Neural progenitor cell (in vitro differentiated cells): ENCODE measurements around the gene LRRC8D. TPM values are rescaled to one million over a fixed set of nuclear protein-coding genes. Genes with fewer than 3 reads are reported as not detected.

Experiments used
- DNase-seq: peaks from one replicate; pipeline ENCODE4 v3.0.0-alpha.2; 2016; ENCODE audit warnings: low spot score
- H2AFZ ChIP-seq: fragments of 200-600 bp; sonication (generic); replicated peaks from 2 replicates; pipeline ENCODE4 v1.6.1; 2016; ENCODE audit warnings: antibody characterized with exemption
- H3F3A ChIP-seq: fragments of 200-600 bp; sonication (generic); 2 replicates; pipeline ENCODE4 v1.6.1; 2016; ENCODE audit warnings: antibody characterized with exemption, low read depth
- H3K27ac ChIP-seq: fragments of 200-600 bp; sonication (generic); 2 replicates; pipeline ENCODE4 v1.5.1; 2016; ENCODE audit warnings: mild to moderate bottlenecking
- H3K27me3 ChIP-seq: fragments of 200-600 bp; sonication (generic); 2 replicates; pipeline ENCODE4 v1.6.1; 2016; ENCODE audit warnings: mild to moderate bottlenecking, moderate library complexity
- H3K36me3 ChIP-seq: fragments of 200-600 bp; sonication (generic); 2 replicates; pipeline ENCODE4 v1.5.1; 2016
- H3K4me1 ChIP-seq: fragments of 200-600 bp; sonication (generic); 2 replicates; pipeline ENCODE4 v1.6.1; 2016; ENCODE audit warnings: mixed run types
- H3K4me2 ChIP-seq: fragments of 200-600 bp; sonication (generic); 2 replicates; pipeline ENCODE4 v1.6.1; 2016
- H3K4me3 ChIP-seq: fragments of 200-600 bp; sonication (generic); 2 replicates; pipeline ENCODE4 v1.5.1; 2016
- H3K79me2 ChIP-seq: fragments of 200-600 bp; sonication (generic); 2 replicates; pipeline ENCODE4 v1.6.1; 2016; ENCODE audit warnings: low read depth
- H3K9ac ChIP-seq: fragments of 200-600 bp; sonication (generic); 2 replicates; pipeline ENCODE4 v1.6.1; 2016
- H3K9me3 ChIP-seq: fragments of 200-600 bp; sonication (generic); 2 replicates; pipeline ENCODE4 v1.5.1; 2016; ENCODE audit warnings: low read depth
- H4K20me1 ChIP-seq: fragments of 200-600 bp; sonication (generic); 2 replicates; pipeline ENCODE4 v1.6.1; 2016; ENCODE audit warnings: low read depth
- H3K27ac Mint-ChIP-seq: 3 replicates; pipeline ENCODE4 v1.8.0; 2021; ENCODE audit warnings: mixed read lengths
- H3K27me3 Mint-ChIP-seq: 2 replicates; pipeline ENCODE4 v1.8.0; 2022; ENCODE audit warnings: low read depth, mild to moderate bottlenecking, inconsistent platforms, moderate library complexity, mixed read lengths; ENCODE audit not compliant: insufficient read depth
- H3K36me3 Mint-ChIP-seq: 3 replicates; pipeline ENCODE4 v1.8.0; 2021; ENCODE audit warnings: mixed read lengths
- H3K4me1 Mint-ChIP-seq: 3 replicates; pipeline ENCODE4 v1.8.0; 2021; ENCODE audit warnings: mixed read lengths
- H3K4me3 Mint-ChIP-seq: 3 replicates; pipeline ENCODE4 v1.8.0; 2021; ENCODE audit warnings: mild to moderate bottlenecking, moderate library complexity, mixed read lengths
- H3K9me3 Mint-ChIP-seq: 3 replicates; pipeline ENCODE4 v1.8.0; 2020; ENCODE audit warnings: mixed read lengths
- CTCF ChIP-seq: fragments of 200-600 bp; sonication (generic); IDR thresholded peaks from 2 replicates; pipeline ENCODE4 v1.5.1; 2017; ENCODE audit warnings: antibody characterized with exemption, mild to moderate bottlenecking
- EZH2 ChIP-seq: fragments of 200-600 bp; sonication (generic); IDR thresholded peaks from 2 replicates; pipeline ENCODE4 v1.6.1; 2017; ENCODE audit warnings: antibody characterized with exemption, mild to moderate bottlenecking, moderate library complexity
- EZH2phosphoT487 ChIP-seq: fragments of 200-600 bp; sonication (generic); IDR thresholded peaks from 2 replicates; pipeline ENCODE4 v1.6.1; 2017; ENCODE audit warnings: antibody characterized with exemption
- total RNA-seq: library from RNA; depleted of rRNA; stranded (reverse); fragments of >200 nt; gene quantifications from 2 replicates; pipeline ENCODE4 v1.2.3, GENCODE V29; 2015; ENCODE audit warnings: low replicate concordance

LRRC8D gene
- total RNA-seq, 1 donor from 2014 or later = 55.7 TPM

GRCh38 chr1:89802841-89803240 lies 18.0 kb upstream of the LRRC8D start:
- no peak for DNase-seq
- H3K36me3 ChIP-seq = no peaks in the 10 kb centered on the region
- H3F3A ChIP-seq = peaks cover 31% of the 10 kb centered on the region
- H3K9ac ChIP-seq = no peak overlapping the region
- Mint-ChIP-seq H3K27me3 (no peaks in the 10 kb centered on the region), H3K9me3 (peaks cover 4% of the 10 kb centered on the region), H3K4me1 (peaks cover 25% of the 10 kb centered on the region), H3K4me3 (no peak overlapping the region), H3K36me3 (no peaks in the 10 kb centered on the region), H3K27ac (no peak overlapping the region)
- H3K79me2 ChIP-seq = no peaks in the 10 kb centered on the region
- peaks cover 18% of the 10 kb centered on the region for H3K4me1 ChIP-seq
- no peak for TF ChIP-seq EZH2phosphoT487
- H3K4me2 ChIP-seq = peak overlapping the region; percentile 60
- H3K4me3 ChIP-seq = no peak overlapping the region
- H3K9me3 ChIP-seq = no peaks in the 10 kb centered on the region
- no peaks in the 10 kb centered on the region for H3K27me3 ChIP-seq
- no peak overlapping the region for H2AFZ ChIP-seq
- no peaks in the 10 kb centered on the region for H4K20me1 ChIP-seq
- H3K27ac ChIP-seq = no peak overlapping the region

- no peaks in the 10 kb centered on the region for H4K20me1 ChIP-seq
- H3K9ac ChIP-seq = no peak overlapping the region
- H2AFZ ChIP-seq = no peak overlapping the region
- DNase-seq = peak; percentile 83
- no peak overlapping the region for H3K27ac ChIP-seq
- no peaks in the 10 kb centered on the region for H3K36me3 ChIP-seq
- H3K27me3 ChIP-seq = no peaks in the 10 kb centered on the region
- no peak overlapping the region for H3K4me2 ChIP-seq
- Mint-ChIP-seq H3K27me3 (peaks cover 2% of the 10 kb centered on the region), H3K9me3 (no peaks in the 10 kb centered on the region), H3K4me1 (peaks cover 21% of the 10 kb centered on the region), H3K4me3 (no peak overlapping the region), H3K36me3 (no peaks in the 10 kb centered on the region), H3K27ac (no peak overlapping the region)
- no peak overlapping the region for H3K4me3 ChIP-seq
- peaks cover 28% of the 10 kb centered on the region for H3K4me1 ChIP-seq
- H3F3A ChIP-seq = peaks cover 31% of the 10 kb centered on the region
- H3K9me3 ChIP-seq = no peaks in the 10 kb centered on the region
- peak; percentile 98 for TF ChIP-seq CTCF
- TF ChIP-seq EZH2 = no peak
- TF ChIP-seq EZH2phosphoT487 = no peak
- no peaks in the 10 kb centered on the region for H3K79me2 ChIP-seq
Observed at GRCh38 chr1:89804642-89805237, 16.1 kb upstream of the LRRC8D start.

- Mint-ChIP-seq H3K4me1 (peaks cover 14% of the 10 kb centered on the region), H3K27ac (no peak overlapping the region), H3K27me3 (peaks cover 2% of the 10 kb centered on the region), H3K4me3 (no peak overlapping the region), H3K36me3 (no peaks in the 10 kb centered on the region), H3K9me3 (no peaks in the 10 kb centered on the region)
- Histone ChIP-seq H3K9ac (no peak overlapping the region), H3K9me3 (no peaks in the 10 kb centered on the region), H3K79me2 (no peaks in the 10 kb centered on the region), H3K36me3 (no peaks in the 10 kb centered on the region), H3K4me2 (no peak overlapping the region), H3K27me3 (no peaks in the 10 kb centered on the region), H3K4me3 (no peak overlapping the region), H2AFZ (no peak overlapping the region), H3K4me1 (peaks cover 22% of the 10 kb centered on the region), H3F3A (peaks cover 24% of the 10 kb centered on the region), H3K27ac (no peak overlapping the region), H4K20me1 (no peaks in the 10 kb centered on the region)
- TF ChIP-seq CTCF (no peak), EZH2phosphoT487 (no peak), EZH2 (no peak)
- no peak for DNase-seq
Observed at GRCh38 chr1:89806616-89807015, 14.2 kb upstream of the LRRC8D start.

GRCh38 chr1:89807503-89807902 lies 13.3 kb upstream of the LRRC8D start:
- Mint-ChIP-seq H3K27me3 (peaks cover 2% of the 10 kb centered on the region), H3K4me3 (no peak overlapping the region), H3K9me3 (no peaks in the 10 kb centered on the region), H3K27ac (no peak overlapping the region), H3K4me1 (peaks cover 5% of the 10 kb centered on the region), H3K36me3 (no peaks in the 10 kb centered on the region)
- H3K27ac ChIP-seq = no peak overlapping the region
- no peak overlapping the region for H3K4me3 ChIP-seq
- no peak for DNase-seq
- peaks cover 13% of the 10 kb centered on the region for H3K4me1 ChIP-seq
- no peak overlapping the region for H3K9ac ChIP-seq
- H3K9me3 ChIP-seq = no peaks in the 10 kb centered on the region
- no peak overlapping the region for H3K4me2 ChIP-seq
- H2AFZ ChIP-seq = no peak overlapping the region
- no peak for TF ChIP-seq EZH2
- TF ChIP-seq EZH2phosphoT487 = no peak
- no peak for TF ChIP-seq CTCF
- no peaks in the 10 kb centered on the region for H4K20me1 ChIP-seq
- no peaks in the 10 kb centered on the region for H3K79me2 ChIP-seq
- no peaks in the 10 kb centered on the region for H3K27me3 ChIP-seq
- peaks cover 15% of the 10 kb centered on the region for H3F3A ChIP-seq
- H3K36me3 ChIP-seq = no peaks in the 10 kb centered on the region
